Fibroblast of the aortic adventitia (primary cell): Measurements from ENCODE around the gene FKBP5. TPM values are rescaled to one million over a fixed set of nuclear protein-coding genes. Genes with fewer than 3 reads are reported as not detected.
"Not testable (repeated sequence)": the region's sequence is repeated elsewhere in the genome, so short reads cannot be mapped to it uniquely, and the experiment has no call there.

Experiments
- DNase-seq: peaks from one replicate; pipeline ENCODE4 v3.0.0-alpha.2; 2010; ENCODE audit warnings: low read depth
- H3K4me3 ChIP-seq: 2 replicates; pipeline ENCODE4 v1.5.1; 2011; ENCODE audit warnings: low read depth, mild to moderate bottlenecking, control low read depth, low read length, moderate library complexity
- total RNA-seq: library from RNA; depleted of rRNA; stranded (reverse); fragments of >200 nt; gene quantifications from 2 replicates; pipeline ENCODE4 v1.2.3, GENCODE V29; 2012; ENCODE audit warnings: low replicate concordance
- TF ChIP-seq, protein P1 (sequence below): IDR thresholded peaks from 2 replicates; pipeline ENCODE4 v1.5.1; 2011; ENCODE audit warnings: mild to moderate bottlenecking, low read length, control low read depth, inconsistent platforms; ENCODE audit not compliant: insufficient read depth

FKBP5 gene
- total RNA-seq, 1 donor: 5.3 TPM

DNA sequence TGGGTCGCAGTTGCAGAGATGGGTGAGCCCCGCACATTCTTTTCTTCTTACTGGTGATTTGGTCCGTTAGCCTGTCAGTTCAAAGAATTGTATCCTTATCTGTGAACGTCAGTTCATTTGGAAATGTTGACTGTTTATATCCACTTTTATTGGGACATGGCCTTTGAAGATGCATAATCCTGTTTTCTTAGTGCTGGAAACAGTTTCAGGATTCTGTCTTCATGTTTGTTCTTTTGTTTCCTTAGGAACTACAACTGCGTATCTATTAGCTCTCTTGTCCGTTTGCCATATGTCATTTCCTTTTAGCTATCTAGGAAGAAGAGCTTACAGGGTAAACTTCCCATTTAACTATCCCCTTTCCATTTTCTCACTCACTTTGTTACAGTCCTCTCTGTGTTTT is 141.0 kb downstream of the FKBP5 start:
- no peak overlapping the region for H3K4me3 ChIP-seq

GRCh38 chr6:35544769-35545361 is 143.8 kb downstream of the FKBP5 start:
- no peak overlapping the region for H3K4me3 ChIP-seq
- TF ChIP-seq, protein P1, sequence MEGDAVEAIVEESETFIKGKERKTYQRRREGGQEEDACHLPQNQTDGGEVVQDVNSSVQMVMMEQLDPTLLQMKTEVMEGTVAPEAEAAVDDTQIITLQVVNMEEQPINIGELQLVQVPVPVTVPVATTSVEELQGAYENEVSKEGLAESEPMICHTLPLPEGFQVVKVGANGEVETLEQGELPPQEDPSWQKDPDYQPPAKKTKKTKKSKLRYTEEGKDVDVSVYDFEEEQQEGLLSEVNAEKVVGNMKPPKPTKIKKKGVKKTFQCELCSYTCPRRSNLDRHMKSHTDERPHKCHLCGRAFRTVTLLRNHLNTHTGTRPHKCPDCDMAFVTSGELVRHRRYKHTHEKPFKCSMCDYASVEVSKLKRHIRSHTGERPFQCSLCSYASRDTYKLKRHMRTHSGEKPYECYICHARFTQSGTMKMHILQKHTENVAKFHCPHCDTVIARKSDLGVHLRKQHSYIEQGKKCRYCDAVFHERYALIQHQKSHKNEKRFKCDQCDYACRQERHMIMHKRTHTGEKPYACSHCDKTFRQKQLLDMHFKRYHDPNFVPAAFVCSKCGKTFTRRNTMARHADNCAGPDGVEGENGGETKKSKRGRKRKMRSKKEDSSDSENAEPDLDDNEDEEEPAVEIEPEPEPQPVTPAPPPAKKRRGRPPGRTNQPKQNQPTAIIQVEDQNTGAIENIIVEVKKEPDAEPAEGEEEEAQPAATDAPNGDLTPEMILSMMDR: no peak
- DNase-seq: no peak

More for the DNA sequence above, 141.0 kb downstream of the FKBP5 start:
- TF ChIP-seq, protein P1: no peak
- DNase-seq: no peak

GRCh38 chr6:35543459-35544193 is 145.1 kb downstream of the FKBP5 start:
- TF ChIP-seq, protein P1: no peak
- H3K4me3 ChIP-seq: no peak overlapping the region
- DNase-seq: no peak

DNA sequence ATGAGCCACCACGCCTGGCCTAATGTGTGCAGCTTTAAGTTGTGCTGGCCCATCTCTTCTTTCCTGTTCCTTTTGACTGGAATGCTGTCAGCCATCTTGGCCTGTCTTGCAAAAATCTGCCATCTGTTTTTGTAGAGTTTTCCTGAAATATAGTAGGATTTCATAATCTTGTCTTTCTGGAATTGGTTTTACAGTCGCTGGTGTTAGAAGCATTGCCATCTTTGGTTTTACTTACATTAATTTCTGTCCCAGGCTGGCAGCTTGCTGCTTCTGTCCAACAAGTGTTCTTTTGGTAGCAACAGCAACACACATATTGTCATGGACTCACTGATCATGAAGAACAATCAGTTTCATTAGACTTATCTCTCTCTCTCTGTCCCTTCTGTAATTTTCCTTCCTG is 146.9 kb downstream of the FKBP5 start:
- no peak for DNase-seq
- TF ChIP-seq, protein P1: no peak
- H3K4me3 ChIP-seq: no peak overlapping the region

GRCh38 chr6:35539223-35539622 is 149.5 kb downstream of the FKBP5 start:
- no peak overlapping the region for H3K4me3 ChIP-seq
- TF ChIP-seq, protein P1: no peak
- no peak for DNase-seq

- DNase-seq: not testable (repeated sequence)
Observed at GRCh38 chr6:35535847-35536246, 152.9 kb downstream of the FKBP5 start.

GRCh38 chr6:35534407-35535170 is 154.1 kb downstream of the FKBP5 start:
- H3K4me3 ChIP-seq: no peak overlapping the region
- TF ChIP-seq, protein P1: no peak
- no peak for DNase-seq

More at GRCh38 chr6:35535847-35536246, 152.9 kb downstream of the FKBP5 start:
- H3K4me3 ChIP-seq: not testable (repeated sequence)
